ENCODE results near the gene LRRC49.
"Not testable (repeated sequence)": the region's sequence is repeated elsewhere in the genome, so short reads cannot be mapped to it uniquely, and the experiment has no call there.

The LRRC49 gene

DNA sequence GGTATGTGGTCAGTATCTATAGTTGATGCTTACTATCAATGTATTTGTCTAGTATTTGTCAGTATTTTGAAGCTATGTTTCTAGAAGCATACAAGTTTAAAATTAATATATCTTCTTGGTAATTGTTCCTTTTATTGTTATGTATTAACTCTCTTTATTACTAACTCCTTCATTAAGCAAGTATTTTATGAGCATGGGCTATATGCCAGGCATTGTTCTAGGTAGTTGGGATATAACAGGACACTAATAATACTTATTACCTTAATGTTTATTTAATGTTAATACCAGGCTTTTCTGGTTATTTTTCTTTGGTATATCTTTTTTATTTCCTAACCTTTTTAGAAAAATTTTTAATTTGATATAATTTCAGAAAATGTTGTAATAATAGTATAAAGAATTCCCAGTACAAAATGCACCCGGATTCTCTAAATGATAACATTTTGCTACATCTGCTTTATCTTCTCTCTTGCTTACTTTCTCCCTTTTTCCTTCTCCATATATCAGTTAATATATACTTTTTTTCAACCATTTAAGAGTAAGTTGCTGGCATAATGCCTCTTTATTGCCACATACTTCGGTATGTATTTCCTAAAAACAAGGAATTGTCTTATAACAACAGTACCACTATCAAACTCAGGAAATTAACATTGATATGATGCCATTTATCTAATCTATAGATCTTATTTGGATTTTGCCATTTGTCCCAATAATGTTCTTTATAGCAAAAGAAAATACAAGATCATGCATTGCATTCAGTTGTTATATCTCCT is 30.9 kb downstream of the LRRC49 start:
- no peak for DNase-seq

DNA sequence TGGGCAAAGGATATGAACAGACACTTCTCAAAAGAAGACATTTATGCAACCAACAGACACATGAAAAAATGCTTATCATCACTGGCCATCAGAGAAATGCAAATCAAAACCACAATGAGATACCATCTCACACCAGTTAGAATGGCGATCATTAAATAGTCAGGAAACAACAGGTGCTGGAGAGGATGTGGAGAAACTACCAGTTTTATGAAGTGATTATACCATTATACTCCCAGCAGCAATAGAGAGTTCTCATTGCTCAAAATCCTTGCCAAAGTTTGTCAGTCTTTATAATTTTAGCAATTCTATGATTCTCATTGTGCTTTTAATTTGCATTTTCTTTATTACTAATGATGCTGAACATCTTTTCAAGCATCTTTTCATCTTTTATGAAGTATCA is 34.3 kb downstream of the LRRC49 start:
- DNase-seq, result not testable (repeated sequence)

DNA sequence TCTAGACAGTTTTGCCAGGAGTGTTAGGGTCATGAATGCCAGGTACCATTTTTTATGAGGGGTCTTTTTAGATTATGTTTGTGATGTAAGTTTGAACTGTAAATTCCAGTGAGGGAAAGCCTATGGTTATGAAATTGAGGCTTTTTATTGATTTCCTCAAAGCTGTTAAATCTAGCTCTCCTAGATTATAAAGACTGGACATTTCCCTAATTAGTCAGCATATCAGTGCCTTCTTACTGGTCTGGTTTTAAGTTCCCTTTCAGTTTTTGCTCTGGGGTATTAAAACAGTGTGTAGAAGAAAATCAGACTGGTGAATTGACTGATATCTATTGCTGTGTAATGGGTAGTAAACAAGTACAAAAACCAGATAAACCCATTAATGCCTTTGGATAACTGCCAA is 39.2 kb downstream of the LRRC49 start:
- DNase-seq, result no peak

DNA sequence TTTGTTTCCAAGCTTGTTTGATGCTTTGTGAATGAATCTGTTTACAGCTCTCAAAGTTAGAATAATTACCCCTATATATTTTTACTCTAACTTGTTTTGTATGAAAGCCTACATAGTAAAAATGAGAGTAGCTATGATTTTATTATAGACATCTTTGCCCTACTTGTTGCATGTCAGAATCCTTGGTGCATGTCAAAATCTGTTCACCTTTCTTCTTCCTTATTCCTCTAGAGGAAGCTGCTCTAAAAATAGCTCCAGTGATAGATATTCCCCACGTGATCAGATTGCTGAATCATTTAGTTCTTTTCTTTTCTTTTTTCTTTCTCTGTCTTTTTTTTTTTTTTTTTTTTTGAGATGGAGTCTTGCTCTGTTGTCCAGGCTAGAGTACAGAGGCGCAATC is 39.8 kb downstream of the LRRC49 start:
- no peak for DNase-seq

DNA sequence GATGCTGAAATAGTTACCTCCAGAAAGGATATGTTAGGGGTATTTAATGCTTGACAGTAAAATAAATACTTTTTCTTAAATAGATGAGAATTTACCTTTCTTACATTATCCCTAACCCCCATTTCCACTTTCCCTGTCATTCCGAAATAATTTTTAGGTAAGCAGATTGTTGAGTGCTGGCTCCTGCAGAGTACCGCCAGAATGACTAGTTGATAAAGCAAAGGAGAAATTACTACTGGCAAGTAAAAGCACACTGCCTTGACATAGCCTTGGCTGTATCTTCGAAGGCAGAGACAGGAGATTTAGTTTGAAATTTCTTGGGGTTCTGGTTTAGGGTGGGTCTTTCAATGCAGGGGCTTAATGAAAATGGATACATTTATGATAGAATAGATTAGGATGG is 40.8 kb downstream of the LRRC49 start:
- no peak for DNase-seq

DNA sequence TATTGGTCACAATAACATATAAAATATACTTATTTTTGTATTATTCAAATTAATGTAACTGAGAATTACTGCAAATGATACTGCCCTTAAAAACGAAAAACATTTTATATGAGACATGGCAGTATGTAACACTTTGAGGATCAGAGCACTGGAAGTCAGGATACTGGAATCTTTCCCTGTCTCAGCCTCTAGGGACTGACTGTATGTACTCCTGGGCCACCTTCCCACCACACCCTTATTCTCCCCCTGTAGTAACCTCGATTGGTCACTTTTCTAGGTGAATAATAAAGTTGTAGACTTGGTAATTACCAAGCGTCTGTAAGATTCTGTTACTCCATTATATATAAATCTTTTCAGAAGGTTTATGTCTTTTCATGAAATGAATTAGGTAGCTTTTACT is 43.0 kb downstream of the LRRC49 start:
- no peak for DNase-seq

DNA sequence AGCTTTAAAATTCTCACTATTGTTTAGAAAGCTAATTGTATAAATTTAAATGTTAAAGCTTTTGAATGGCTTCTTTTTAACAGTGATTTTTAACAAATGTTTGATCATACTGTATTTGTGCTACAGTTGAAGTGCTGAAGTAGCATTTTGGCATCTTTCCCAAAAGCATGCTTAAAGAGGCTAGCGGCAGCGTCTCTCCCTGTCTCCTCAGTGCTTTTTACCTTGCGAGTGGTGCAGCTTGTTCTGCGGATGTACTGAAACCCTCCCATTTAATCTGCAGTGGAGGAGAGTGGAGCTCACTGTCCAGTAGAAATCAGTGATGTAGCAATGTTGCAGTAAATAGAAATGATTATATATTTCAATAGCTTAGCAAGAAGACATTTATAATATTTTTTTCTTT is 43.7 kb downstream of the LRRC49 start:
- no peak for DNase-seq

DNA sequence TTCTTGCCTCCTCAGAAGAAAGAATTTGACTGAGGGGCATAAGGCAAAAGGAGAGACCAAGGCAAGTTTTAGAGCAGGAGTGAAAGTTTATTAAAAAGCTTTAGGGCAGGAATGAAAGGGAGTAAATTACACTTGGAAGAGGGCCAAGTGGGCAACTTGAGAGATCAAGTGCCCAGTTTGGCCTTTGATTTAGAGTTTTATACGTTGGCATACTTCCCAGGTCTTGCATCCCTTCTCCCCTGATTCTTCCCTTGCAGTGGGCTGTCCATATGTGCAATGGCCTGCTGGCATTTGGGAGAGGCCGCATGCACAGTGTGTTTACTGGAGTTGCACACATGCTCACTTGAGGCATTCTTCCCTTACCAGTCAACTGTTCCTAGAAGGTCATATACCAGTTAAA is 50.7 kb downstream of the LRRC49 start:
- DNase-seq, result not testable (repeated sequence)

DNA sequence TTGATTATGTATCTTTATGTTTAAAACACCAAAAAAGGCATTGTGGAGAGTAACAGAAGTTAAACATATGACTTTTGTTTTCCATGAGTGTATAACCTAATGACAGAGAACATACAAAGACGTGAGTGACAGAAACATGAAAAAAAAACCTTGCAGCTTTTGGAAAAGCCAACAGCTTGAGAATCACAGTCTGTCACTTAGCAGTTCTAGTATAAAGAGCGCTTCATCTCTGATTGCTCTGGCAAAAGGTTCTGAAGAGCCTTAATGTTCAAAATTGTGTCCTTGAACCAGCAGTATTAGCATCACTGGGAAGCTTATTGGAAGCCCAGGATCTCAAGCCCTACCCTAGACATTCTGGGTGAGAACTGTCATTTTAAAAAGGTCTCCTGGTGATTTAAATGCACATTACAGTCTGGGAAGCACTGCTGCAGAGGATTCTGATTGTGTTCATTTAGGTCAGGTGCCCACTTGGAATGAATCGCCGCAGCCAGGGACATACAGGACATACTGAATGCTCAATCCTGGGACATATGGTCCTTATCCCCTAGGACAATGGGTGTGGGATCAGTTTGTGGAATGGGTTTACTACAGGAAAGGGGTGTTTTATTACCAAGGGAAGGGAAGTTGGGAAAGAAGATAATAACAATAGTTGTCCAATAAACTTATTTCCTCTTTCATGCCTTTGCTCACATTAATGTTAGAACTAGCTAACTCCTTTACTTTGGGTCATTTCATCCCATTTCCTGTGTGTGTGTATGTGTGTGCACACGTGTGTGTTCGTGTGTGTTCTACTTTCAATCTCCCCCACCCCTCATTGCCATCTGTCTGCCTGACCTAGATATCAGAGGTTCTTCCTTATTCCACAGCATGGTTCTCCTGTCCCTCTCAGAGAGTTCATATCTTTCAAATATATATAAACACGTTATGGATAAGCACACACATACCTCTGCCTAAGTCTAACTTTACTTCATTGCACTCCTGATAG is 55.0 kb downstream of the LRRC49 start:
- DNase-seq, result no peak

DNA sequence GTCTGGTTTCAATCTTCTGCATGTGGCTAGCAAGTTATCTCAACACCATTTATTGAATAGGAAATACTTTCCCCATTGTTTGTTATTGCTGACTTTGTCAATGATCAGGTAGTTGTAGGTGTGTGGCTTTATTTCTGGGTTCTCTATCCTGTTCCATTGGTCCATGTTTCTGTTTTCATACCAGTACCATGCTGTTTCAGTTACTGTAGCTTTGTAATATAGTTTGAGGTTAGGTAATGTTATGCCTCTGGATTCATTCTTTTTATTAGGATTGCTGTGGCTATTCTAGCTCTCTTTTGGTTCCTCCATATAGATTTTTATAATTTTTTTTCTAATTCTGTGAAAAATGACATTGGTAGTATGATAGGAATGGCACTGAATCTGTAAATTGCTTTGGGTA is 58.3 kb downstream of the LRRC49 start:
- DNase-seq, result no peak

DNA sequence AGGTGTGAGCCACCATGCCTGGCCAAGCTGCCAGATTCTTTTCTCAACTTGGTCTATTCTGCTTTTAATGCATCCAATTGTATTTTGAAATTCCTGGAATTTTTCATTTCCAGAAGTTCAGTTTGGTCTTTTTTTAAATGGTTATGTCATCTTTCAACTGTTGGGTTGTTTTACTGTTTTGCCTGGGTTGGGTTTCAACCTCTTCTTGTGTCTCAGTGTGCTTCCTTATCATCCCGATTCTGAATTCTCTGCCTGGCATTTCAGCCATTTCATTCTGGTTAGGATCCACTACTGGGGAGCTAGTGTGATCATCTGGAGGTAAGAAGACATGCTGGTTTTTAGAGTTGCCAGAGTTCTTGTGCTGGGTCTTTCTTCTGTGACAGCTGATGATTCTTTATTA is 61.5 kb downstream of the LRRC49 start:
- DNase-seq, result no peak

DNA sequence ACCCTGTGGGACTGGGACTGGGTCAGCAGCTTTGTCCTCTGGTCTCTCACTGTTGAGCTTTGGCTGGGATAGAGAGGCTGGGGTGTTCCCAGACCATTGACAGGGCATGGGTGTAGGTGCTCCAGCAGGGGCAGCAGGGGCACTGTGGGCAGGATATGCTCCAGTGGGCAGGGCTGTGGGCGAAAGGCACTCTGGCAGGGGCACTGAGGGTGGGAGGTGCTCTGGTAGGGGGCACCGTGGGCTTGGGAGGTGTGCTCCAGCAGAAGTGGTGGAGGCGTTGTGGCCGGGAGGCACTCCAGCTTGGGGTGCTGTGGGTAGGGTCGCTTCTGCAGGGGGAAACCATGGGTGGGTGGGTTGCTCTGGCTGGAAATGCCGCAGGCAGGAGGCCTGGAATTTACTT is 62.1 kb downstream of the LRRC49 start:
- DNase-seq, result no peak

DNA sequence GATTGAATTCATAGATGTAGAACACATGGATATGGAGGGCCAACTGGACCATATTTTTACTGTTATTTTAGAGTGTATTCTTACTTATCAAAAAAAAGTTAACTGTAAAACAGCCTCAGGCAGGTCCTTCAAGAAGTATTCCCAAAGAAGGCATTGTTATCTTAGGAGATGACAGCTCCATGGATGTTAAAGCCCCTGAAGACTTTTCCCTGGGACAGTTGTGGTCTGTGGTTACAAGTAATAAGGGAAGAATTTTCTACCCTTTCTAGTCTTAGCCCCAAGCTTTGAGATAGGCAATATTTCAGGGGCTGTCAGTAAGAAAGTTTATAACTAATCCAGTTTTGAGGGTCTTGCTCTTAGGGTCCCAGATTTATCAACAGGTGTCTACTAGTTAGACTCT is 62.5 kb downstream of the LRRC49 start:
- DNase-seq, result no peak

DNA sequence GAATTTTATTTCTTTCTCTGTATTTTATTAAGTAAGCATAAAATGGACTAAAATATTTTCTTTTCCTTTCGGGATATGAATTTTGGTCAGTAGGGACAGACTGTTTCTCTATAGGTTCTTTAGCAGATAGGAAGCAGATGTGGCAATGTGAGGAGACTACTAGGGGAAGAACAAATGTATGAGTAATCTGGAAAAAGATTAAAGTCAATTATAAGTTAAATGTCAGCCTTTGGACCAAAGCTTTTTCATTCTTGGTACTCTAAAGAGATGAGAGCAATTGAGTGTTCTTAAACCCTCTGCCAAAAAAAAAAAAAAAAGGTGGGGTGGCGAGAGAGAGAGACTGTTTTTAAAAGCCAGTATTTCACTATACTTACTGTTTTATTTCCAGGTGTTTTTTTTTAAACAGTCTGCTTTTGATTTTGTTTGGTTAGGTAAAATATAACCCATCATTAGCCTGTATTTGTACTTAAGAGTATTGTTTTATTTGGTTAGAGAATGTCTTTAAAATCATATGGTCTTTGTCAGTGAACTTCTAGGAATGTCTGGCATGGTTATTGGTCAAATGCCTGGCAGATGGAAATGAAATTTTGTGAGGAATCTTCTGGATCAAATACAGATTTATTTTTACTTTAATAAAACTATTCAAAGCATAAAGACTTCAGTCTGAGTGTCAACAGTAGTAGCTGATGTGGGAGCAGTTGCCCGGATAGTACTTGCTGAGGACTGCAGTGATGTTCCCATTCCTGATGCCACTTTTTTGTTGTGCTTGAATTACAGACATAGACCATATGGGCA is 63.8 kb downstream of the LRRC49 start:
- no peak for DNase-seq

DNA sequence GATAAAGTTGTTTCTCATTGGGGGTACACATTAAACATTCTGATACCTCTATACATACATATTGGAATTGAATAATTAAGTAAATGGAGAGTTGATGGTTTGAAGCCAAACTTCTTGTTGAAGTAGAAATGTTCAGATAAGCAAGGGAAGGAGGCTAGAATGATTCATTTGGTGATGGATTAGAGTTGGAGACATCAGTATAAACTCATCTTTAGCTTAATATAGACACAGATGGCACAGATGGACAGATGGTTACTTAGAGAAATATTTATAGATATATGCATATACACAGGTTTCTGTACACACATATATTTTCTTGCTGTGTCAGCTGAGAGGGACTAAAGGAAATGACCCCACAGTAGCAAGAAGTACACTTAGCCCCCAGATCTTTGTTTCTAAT is 69.5 kb downstream of the LRRC49 start:
- no peak for DNase-seq

DNA sequence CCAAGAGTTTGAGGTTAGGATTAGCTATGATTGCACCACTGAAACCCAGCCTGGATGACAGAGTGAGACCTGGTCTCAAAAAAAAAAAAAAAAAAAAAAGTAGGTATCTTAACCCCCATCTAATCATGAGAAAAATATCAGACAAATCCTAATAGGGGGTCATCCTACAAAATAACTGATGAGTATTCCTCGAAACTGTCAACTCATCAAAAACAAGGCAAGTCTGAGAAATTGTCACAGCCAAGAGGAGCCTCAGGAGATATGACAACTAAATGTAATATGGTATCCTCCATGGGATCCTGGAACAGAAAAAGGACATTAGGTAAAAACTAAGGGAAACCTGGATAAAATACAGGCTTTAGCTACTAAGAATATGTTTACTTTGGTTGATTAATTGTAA is 70.6 kb downstream of the LRRC49 start:
- no peak for DNase-seq

DNA sequence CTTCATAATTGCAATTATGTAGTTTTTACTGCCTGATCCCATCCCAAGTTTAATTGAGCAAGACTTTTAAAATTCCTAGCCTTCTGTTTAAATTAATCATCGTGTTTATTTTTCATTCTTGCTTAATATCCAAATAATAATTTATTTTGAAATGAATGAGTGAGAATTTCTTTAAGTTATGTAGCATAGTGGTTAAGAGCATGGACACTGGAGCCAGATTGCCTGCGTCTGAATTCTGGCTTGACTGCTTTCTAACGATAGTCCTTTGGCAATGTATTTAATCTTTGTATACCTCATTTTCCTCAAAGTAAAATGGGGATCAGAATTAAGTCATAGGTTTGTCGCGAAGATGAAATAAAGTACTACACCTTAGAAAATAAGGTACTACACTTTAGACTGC is 71.4 kb downstream of the LRRC49 start:
- DNase-seq, result no peak

DNA sequence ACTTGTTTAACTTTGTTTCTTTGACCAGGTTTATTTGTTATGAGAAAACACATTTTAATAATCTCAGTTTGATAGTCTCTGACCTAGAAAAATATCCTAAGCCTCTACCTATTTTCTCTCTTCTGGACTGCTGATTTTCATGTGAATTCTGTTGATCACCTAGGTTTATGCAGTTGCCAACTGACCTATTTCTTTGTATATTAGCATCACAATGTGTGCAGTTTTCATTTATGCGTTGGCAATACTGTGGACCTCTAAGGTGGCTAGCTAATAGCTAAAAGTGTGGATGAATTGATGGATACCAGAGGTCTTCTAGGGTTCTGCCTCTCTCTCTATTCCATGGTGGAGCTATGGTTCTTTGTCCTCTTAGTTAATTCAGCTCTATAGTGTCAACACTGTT is 72.1 kb downstream of the LRRC49 start:
- no peak for DNase-seq

DNA sequence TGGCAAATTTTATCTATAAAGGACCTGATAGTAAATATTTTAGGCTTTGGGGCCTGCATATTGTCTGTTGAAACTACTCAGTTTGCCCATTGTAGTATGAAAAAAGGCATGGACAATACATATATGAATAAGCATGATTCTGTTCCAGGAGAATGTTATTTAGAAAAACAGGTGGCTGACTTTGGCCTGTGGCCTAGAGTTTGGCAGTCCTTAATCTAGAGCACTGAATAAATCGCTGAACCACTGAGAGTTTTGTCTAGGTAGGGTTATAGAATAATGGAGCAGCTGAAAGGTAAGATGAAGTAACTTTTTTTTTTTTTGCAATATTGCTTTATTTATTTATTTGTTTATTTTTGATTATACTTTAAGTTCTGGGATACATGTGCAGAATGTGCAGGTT is 75.0 kb downstream of the LRRC49 start:
- DNase-seq, result no peak

DNA sequence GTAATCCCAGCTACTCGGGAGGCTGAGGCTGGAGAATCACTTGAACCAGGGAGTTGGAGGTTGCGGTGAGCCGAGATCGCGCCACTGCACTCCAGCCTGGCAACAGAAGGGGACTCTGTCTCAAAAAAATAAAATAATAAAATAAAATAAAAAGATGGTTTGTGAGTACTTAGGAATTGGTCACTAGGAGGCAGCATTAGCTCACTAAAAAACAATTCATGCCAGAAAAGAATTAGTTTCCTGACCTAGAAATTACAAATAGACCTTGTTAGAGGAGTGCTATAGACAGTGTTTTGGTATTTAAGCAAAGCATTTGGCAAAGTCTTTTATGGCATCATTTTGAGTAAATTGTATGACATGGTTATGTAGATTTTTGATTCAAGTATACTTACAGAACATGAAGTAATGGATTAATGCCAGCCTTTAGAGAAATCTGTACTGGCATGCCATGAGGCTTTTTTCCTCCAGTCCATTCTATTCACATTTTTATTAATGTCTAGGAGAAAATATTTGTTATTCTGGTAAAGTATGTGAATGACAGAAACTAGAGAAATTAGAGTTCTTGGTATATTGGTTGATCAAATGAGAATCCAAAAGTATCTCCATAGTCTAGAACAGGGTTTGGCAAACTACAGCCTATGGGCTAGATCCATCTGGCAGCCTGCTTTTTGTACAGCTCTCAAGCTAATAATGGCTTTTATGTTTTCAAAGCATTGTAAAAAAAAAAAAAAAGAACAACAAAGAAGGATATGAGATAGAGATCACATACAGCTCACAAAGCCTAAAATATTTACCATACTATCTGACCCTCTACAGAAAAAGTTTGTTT is 81.6 kb downstream of the LRRC49 start:
- no peak for DNase-seq

DNA sequence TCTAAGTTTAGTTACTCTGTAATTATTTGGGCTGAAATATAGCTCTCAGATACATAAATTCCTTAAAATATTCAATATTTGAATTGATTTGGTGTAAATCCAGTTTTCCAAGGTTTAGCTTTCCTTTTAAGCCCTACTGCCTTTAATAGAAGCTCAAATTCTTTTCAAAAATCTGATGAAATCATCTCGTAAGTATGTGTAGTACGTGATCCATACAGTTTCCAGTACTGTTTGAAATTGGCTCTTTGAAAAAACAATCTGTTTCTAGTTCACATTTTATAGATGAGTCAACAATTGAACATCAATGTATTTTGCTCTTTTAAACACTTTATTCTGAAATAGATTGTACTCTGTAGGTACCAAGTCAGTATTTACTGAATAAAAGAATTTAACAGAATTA is 84.2 kb downstream of the LRRC49 start:
- no peak for DNase-seq

DNA sequence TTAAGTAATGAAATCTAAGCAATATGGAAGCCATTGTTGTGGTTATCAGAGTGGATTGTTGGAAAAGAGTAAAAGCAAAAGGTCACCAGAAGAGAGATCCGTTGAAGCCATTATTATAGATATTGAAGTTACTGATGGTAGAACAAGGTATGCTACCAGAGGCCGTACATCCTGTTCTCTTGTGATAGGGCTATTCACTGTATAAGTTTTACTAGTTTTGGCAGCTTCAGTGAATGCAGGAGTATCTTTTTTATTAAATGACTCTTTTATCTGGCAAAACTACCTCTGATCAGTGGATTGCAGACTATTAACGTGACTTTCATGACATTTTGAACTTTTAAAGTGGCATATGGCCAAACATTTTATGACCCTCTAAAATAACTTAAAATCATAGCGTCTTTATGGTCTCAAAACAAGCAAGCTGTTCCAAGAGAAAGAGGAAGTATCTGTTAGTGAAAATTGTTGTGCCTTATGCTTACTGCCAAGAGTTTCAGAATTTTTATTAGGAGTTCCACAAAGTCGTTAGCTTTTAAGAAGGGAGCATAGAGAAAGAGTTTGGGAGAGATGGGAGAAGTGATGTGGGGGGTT is 102.9 kb downstream of the LRRC49 start:
- no peak for DNase-seq

Measured in GDM1 (cell line).